VCaP (cell line): ENCODE data around the gene TRIP11.

Experiments
- H3K27ac ChIP-seq: fragments of 450-650 bp; 2 replicates; pipeline ENCODE4 v1.5.1; 2017
- CTCF ChIP-seq: fragments of 450-650 bp; conservative IDR thresholded peaks from 2 replicates; pipeline ENCODE4 v1.5.1; 2017; ENCODE audit warnings: mild to moderate bottlenecking, moderate library complexity

The TRIP11 gene

GRCh38 chr14:91925001-91925726 is 114.7 kb downstream of the TRIP11 start:
- TF ChIP-seq CTCF, result no peak
- no peak overlapping the region for H3K27ac ChIP-seq

- TF ChIP-seq CTCF, result no peak
- H3K27ac ChIP-seq, result no peak overlapping the region
Observed at GRCh38 chr14:91920526-91920925, 119.3 kb downstream of the TRIP11 start.

- no peak for TF ChIP-seq CTCF
- no peak overlapping the region for H3K27ac ChIP-seq
Observed at GRCh38 chr14:91919814-91920213, 120.0 kb downstream of the TRIP11 start.

- TF ChIP-seq CTCF, result no peak
- no peak overlapping the region for H3K27ac ChIP-seq
Observed at GRCh38 chr14:91918186-91918883, 121.5 kb downstream of the TRIP11 start.
